ENCODE data around the gene RAPGEF4. TPM values are rescaled to one million over a fixed set of nuclear protein-coding genes. Genes with fewer than 3 reads are reported as not detected.

RAPGEF4 gene
- total and polyA plus RNA-seq, 4 donors, result 6.4 to 33.5 (median 8.6) TPM

- 91 to 95% methylated on average over 5 of the region's 5 CpGs for WGBS, 2 donors
- Histone ChIP-seq H3K4me3 (no peak overlapping the region), H3K36me3 (ENCODE audit: control insufficient read depth in 4 of 4, insufficient read depth in 4 of 4, low read length in 4 of 4) (no peaks in the 10 kb centered on the region), H3K27ac (ENCODE audit: low read depth in 1 of 2, low read length in 1 of 2) (no peak overlapping the region), H3K9me3 (ENCODE audit: control insufficient read depth in 4 of 4, insufficient read depth in 3 of 4, low read length in 3 of 4) (peaks cover 0 to 2% (median 0%) of the 10 kb centered on the region in 4 donors), H3K9ac (ENCODE audit: insufficient read depth in 1 of 2, low read length in 2 of 2) (no peak overlapping the region), H3K27me3 (ENCODE audit: control insufficient read depth in 3 of 3, insufficient read depth in 3 of 3, low read length in 2 of 3) (peaks cover 0 to 5% (median 0%) of the 10 kb centered on the region in 3 donors), H3K4me1 (ENCODE audit: control insufficient read depth in 5 of 5, insufficient read depth in 5 of 5, low read length in 5 of 5) (peaks cover 0 to 2% (median 0%) of the 10 kb centered on the region in 5 donors)
- DNase-seq, result no peak
- ATAC-seq (ENCODE audit: insufficient read depth, low FRiP score), result no peak
- TF ChIP-seq CTCF (IDR thresholded peaks at IDR 0.05; ENCODE audit: control extremely low read depth, extremely low read depth), result no peak
These were observed 184.1 kb downstream of the RAPGEF4 start for GRCh38 chr2:172919732-172920131.

GRCh38 chr2:172921532-172922236 is 186.0 kb downstream of the RAPGEF4 start:
- no peak for TF ChIP-seq CTCF (IDR thresholded peaks at IDR 0.05; ENCODE audit: control extremely low read depth, extremely low read depth)
- 81 to 93% methylated on average over 6 of the region's 6 CpGs for WGBS, 2 donors
- ATAC-seq (ENCODE audit: insufficient read depth, low FRiP score), result no peak

GRCh38 chr2:172922306-172922705 is 186.7 kb downstream of the RAPGEF4 start:
- Histone ChIP-seq H3K27ac (ENCODE audit: low read depth in 1 of 2, low read length in 1 of 2) (no peak overlapping the region), H3K4me3 (no peak overlapping the region), H3K27me3 (ENCODE audit: control insufficient read depth in 3 of 3, insufficient read depth in 3 of 3, low read length in 2 of 3) (peaks cover 0 to 5% (median 0%) of the 10 kb centered on the region in 3 donors), H3K9me3 (ENCODE audit: control insufficient read depth in 4 of 4, insufficient read depth in 3 of 4, low read length in 3 of 4) (peaks cover 0 to 2% (median 0%) of the 10 kb centered on the region in 4 donors), H3K9ac (ENCODE audit: insufficient read depth in 1 of 2, low read length in 2 of 2) (no peak overlapping the region), H3K36me3 (ENCODE audit: control insufficient read depth in 4 of 4, insufficient read depth in 4 of 4, low read length in 4 of 4) (no peaks in the 10 kb centered on the region), H3K4me1 (ENCODE audit: control insufficient read depth in 5 of 5, insufficient read depth in 5 of 5, low read length in 5 of 5) (peaks cover 0 to 3% (median 0%) of the 10 kb centered on the region in 5 donors)
- ATAC-seq (ENCODE audit: insufficient read depth, low FRiP score), result no peak
- no peak for TF ChIP-seq CTCF (IDR thresholded peaks at IDR 0.05; ENCODE audit: control extremely low read depth, extremely low read depth)
- no peak for DNase-seq
- 52 to 69% methylated on average over 2 of the region's 2 CpGs for WGBS, 2 donors

More at GRCh38 chr2:172921532-172922236, 186.0 kb downstream of the RAPGEF4 start:
- H3K9me3 ChIP-seq (ENCODE audit: control insufficient read depth in 4 of 4, insufficient read depth in 3 of 4, low read length in 3 of 4), result peaks cover 0 to 2% (median 0%) of the 10 kb centered on the region in 4 donors
- no peaks in the 10 kb centered on the region for H3K36me3 ChIP-seq (ENCODE audit: control insufficient read depth in 4 of 4, insufficient read depth in 4 of 4, low read length in 4 of 4)
- H3K27ac ChIP-seq (ENCODE audit: low read depth in 1 of 2, low read length in 1 of 2), result no peak overlapping the region
- H3K27me3 ChIP-seq (ENCODE audit: control insufficient read depth in 3 of 3, insufficient read depth in 3 of 3, low read length in 2 of 3), result peaks cover 0 to 5% (median 0%) of the 10 kb centered on the region in 3 donors
- peaks cover 0 to 2% (median 0%) of the 10 kb centered on the region in 5 donors for H3K4me1 ChIP-seq (ENCODE audit: control insufficient read depth in 5 of 5, insufficient read depth in 5 of 5, low read length in 5 of 5)
- no peak overlapping the region for H3K4me3 ChIP-seq
- H3K9ac ChIP-seq (ENCODE audit: insufficient read depth in 1 of 2, low read length in 2 of 2), result no peak overlapping the region
- DNase-seq, result no peak
